Testis (tissue), 3 donors: Measurements from ENCODE around the gene HORMAD1. TPM values are rescaled to one million over a fixed set of nuclear protein-coding genes. Genes with fewer than 3 reads are reported as not detected.
"Not testable (repeated sequence)": the region's sequence is repeated elsewhere in the genome, so short reads cannot be mapped to it uniquely, and the experiment has no call there.

Experiments
- DNase-seq: peaks from one replicate; pipeline ENCODE4 v3.0.0-alpha.2; 2019
- H3K27ac ChIP-seq, 2 donors: fragments of 200-600 bp; sonication (generic); one replicate each; pipeline ENCODE4 v1.5.1; 2019
- H3K27me3 ChIP-seq: fragments of 200-600 bp; sonication (generic); one replicate; pipeline ENCODE4 v1.5.1; 2019
- H3K36me3 ChIP-seq: fragments of 200-600 bp; sonication (generic); one replicate; pipeline ENCODE4 v1.5.1; 2017; ENCODE audit warnings: low read depth; ENCODE audit errors: missing control alignments
- H3K4me1 ChIP-seq: fragments of 200-600 bp; sonication (generic); one replicate; pipeline ENCODE4 v1.5.1; 2019
- H3K4me3 ChIP-seq, 2 donors: fragments of 200-600 bp; sonication (generic); one replicate each; pipeline ENCODE4 v1.5.1; 2017 to 2019
- H3K9me3 ChIP-seq: fragments of 200-600 bp; sonication (generic); one replicate; pipeline ENCODE4 v1.5.1; 2017
- CTCF ChIP-seq, 3 experiments: fragments of 450-650 bp in 2 of 3; fragments of 200-600 bp in 1 of 3; sonication (generic) in 1 of 3; IDR thresholded peaks; one replicate each; pipeline ENCODE4 v1.5.1; 2016 to 2019; ENCODE audit warnings: antibody characterized with exemption in 3 of 3, mild to moderate bottlenecking in 2 of 3, moderate library complexity in 1 of 3
- POLR2A ChIP-seq: fragments of 450-650 bp; IDR thresholded peaks from one replicate; pipeline ENCODE4 v1.6.1; 2017; ENCODE audit warnings: antibody characterized with exemption, mild to moderate bottlenecking, moderate library complexity
- WGBS, 2 donors: methylation state at CpG; one replicate each; pipeline ENCODE4 v1.1.5; 2018; 5-methylcytosine and 5-hydroxymethylcytosine counted together
- intact Hi-C: fragments of 100-400 bp; cut with DNase I; formaldehyde crosslinking; loops from one replicate; pipeline ENCODE4 v1.15.1; 2023; ENCODE audit warnings: low total_unique reads
- polyA plus RNA-seq: library from polyadenylated mRNA; stranded (reverse); fragments of 350-450 nt; fragmentation: Illumina TruSeq; extraction: RNeasy Lipid Tissue Mini Kit (QIAGEN cat#74804); gene quantifications from one replicate; pipeline ENCODE4 v1.2.3, GENCODE V29; 2014; ENCODE audit warnings: low read depth, low replicate concordance; ENCODE audit not compliant: insufficient read depth
- total RNA-seq, 2 donors: library from RNA; depleted of rRNA; stranded (reverse); fragments of >200 nt; gene quantifications; one replicate each; pipeline ENCODE4 v1.2.3, GENCODE V29; 2016

Gene HORMAD1
- total and polyA plus RNA-seq, 3 donors from 2014 or later, result 56.6 to 164 (median 89.9) TPM

GRCh38 chr1:150661156-150661555 lies 59.5 kb downstream of the HORMAD1 start:
- WGBS, 2 donors, result 91 to 96% methylated on average over 5 of the region's 5 CpGs
- H3K27me3 ChIP-seq, result no peaks in the 10 kb centered on the region
- no peaks in the 10 kb centered on the region for H3K9me3 ChIP-seq
- H3K4me1 ChIP-seq, result no peaks in the 10 kb centered on the region
- no peak overlapping the region for H3K4me3 ChIP-seq
- no peak for TF ChIP-seq CTCF (IDR thresholded peaks at IDR 0.05)
- no peak for TF ChIP-seq POLR2A
- no peak overlapping the region for H3K27ac ChIP-seq
- intact Hi-C loops, result no loop called here
- H3K36me3 ChIP-seq, result no peaks in the 10 kb centered on the region
- DNase-seq, result no peak

DNA sequence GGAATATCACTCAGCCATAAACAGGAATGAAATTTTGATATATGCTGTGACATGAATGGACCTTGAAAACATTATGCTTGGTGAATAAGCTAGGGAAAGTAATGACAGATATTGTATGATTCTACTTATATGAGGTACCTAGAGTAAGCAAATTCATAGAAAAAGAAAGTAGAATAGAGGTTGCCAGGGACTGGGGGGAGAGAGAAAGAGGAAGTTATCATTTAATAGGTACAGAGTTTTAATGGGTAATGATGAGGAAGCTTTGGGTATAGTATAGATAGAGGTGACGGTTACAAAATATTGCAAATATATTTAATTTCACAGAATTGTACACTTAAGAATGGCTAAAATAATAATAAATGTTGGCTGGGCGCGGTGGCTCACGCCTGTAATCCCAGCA lies 60.1 kb downstream of the HORMAD1 start:
- Histone ChIP-seq H3K27ac (no peak overlapping the region), H3K27me3 (no peaks in the 10 kb centered on the region), H3K4me3 (no peak overlapping the region), H3K9me3 (no peaks in the 10 kb centered on the region), H3K4me1 (no peaks in the 10 kb centered on the region), H3K36me3 (no peaks in the 10 kb centered on the region)
- intact Hi-C loops, result no loop called here
- DNase-seq, result no peak
- TF ChIP-seq CTCF (IDR thresholded peaks at IDR 0.05), result no peak
- no peak for TF ChIP-seq POLR2A
- WGBS, 2 donors, result 84% methylated on average over 4 of the region's 4 CpGs

GRCh38 chr1:150657064-150657463 lies 63.6 kb downstream of the HORMAD1 start:
- H3K4me1 ChIP-seq, H3K36me3 ChIP-seq, H3K27ac ChIP-seq, intact Hi-C loops, H3K4me3 ChIP-seq, H3K9me3 ChIP-seq, DNase-seq, H3K27me3 ChIP-seq: not testable (repeated sequence)
- WGBS, 2 donors, result 95 to 96% methylated on average over 4 of the region's 4 CpGs

DNA sequence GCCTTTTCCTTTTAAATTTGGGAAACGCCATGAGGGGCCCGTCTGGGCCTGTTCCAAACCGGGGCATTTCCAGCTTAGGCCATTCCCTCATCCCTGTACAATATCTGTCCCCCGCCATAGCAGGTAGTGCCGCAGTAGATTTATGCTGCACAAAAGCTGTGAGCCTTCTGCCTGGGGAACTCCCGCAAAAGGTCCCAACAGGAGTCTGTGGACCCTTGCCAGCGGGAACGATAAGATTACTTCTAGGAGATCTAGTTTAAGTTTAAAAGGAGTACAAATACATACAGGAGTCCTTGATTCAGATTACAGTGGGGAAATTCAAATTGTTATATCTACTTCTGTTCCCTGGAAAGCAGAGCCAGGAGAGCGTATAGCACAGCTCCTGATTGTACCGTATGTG lies 66.1 kb downstream of the HORMAD1 start:
- H3K27me3 ChIP-seq, H3K9me3 ChIP-seq, H3K27ac ChIP-seq, H3K4me1 ChIP-seq, intact Hi-C loops, H3K4me3 ChIP-seq, H3K36me3 ChIP-seq, DNase-seq: not testable (repeated sequence)
- WGBS, 2 donors, result 82% methylated on average over 10 of the region's 10 CpGs

GRCh38 chr1:150650193-150650592 lies 70.5 kb downstream of the HORMAD1 start:
- Histone ChIP-seq H3K36me3 (no peaks in the 10 kb centered on the region), H3K27me3 (no peaks in the 10 kb centered on the region), H3K27ac (no peak overlapping the region), H3K4me1 (no peaks in the 10 kb centered on the region), H3K4me3 (no peak overlapping the region), H3K9me3 (no peaks in the 10 kb centered on the region)
- WGBS, 2 donors, result 40 to 67% methylated on average over 1 of the region's 1 CpG
- DNase-seq, result no peak
- TF ChIP-seq CTCF (IDR thresholded peaks at IDR 0.05), result no peak
- no peak for TF ChIP-seq POLR2A
- intact Hi-C loops, result no loop called here

GRCh38 chr1:150649441-150650075 lies 71.1 kb downstream of the HORMAD1 start:
- H3K4me3 ChIP-seq, result no peak overlapping the region
- no peaks in the 10 kb centered on the region for H3K9me3 ChIP-seq
- WGBS, 2 donors, result 76 to 94% methylated on average over 5 of the region's 5 CpGs
- DNase-seq, result no peak
- no peaks in the 10 kb centered on the region for H3K4me1 ChIP-seq
- H3K27ac ChIP-seq, result no peak overlapping the region
- H3K36me3 ChIP-seq, result no peaks in the 10 kb centered on the region
- intact Hi-C loops, result no loop called here
- H3K27me3 ChIP-seq, result no peaks in the 10 kb centered on the region
- TF ChIP-seq POLR2A (no peak), CTCF (IDR thresholded peaks at IDR 0.05) (no peak)
